Tibial nerve (tissue), 4 donors: ENCODE results near the gene SCYL2.

ENCODE experiments used
- CTCF ChIP-seq, 5 experiments: fragments of 200-600 bp in 3 of 5; fragments of 450-650 bp in 2 of 5; sonication (generic) in 3 of 5; IDR thresholded peaks; one replicate each; pipeline ENCODE4 v1.5.1; 2016 to 2019; ENCODE audit warnings: antibody characterized with exemption in 5 of 5, mild to moderate bottlenecking in 3 of 5, moderate library complexity in 2 of 5
- EP300 ChIP-seq, 2 donors: sonication (generic); formaldehyde crosslinking; IDR thresholded peaks; one replicate each; pipeline ENCODE4 v1.6.1; 2017; ENCODE audit warnings: antibody characterized with exemption in 2 of 2, mild to moderate bottlenecking in 1 of 2
- POLR2A ChIP-seq, 2 donors: fragments of 450-650 bp; IDR thresholded peaks; one replicate each; pipeline ENCODE4 v1.6.1; 2017; ENCODE audit warnings: antibody characterized with exemption in 2 of 2, mild to moderate bottlenecking in 2 of 2, moderate library complexity in 2 of 2

GRCh38 chr12:100368066-100368465 is 101.1 kb downstream of the SCYL2 start:
- TF ChIP-seq POLR2A (IDR thresholded peaks at IDR 0.05) (no peak), CTCF (IDR thresholded peaks at IDR 0.05) (no peak), EP300 (IDR thresholded peaks at IDR 0.05) (no peak)
